ENCODE results near the gene RPAIN. TPM values are rescaled to one million over a fixed set of nuclear protein-coding genes. Genes with fewer than 3 reads are reported as not detected.

Gene RPAIN
- total RNA-seq, 1 experiment from 2014 or later = 56.3 TPM

GRCh38 chr17:5378566-5379207, 41.3 kb upstream of the RPAIN start:
- no peak overlapping the region for H3K27ac ChIP-seq

GRCh38 chr17:5379351-5380107, 40.5 kb upstream of the RPAIN start:
- Histone ChIP-seq H3K27ac (peak overlapping the region; percentile 38; the same call in 1 of the 2 replicates), H3K4me2 (no peak overlapping the region), H3K4me3 (no peak overlapping the region), H3K79me2 (ENCODE audit: low read depth) (no peaks in the 10 kb centered on the region), H3K36me3 (ENCODE audit: low read depth) (peaks cover 36% of the 10 kb centered on the region), H4K20me1 (ENCODE audit: insufficient read depth) (peaks cover 10% of the 10 kb centered on the region), H2AFZ (no peak overlapping the region), H3K4me1 (replicated peaks; ENCODE audit: insufficient read depth) (peaks cover 4% of the 10 kb centered on the region; the same call in 1 of the 2 replicates), H3F3A (ENCODE audit: insufficient read depth, low read depth) (peaks cover 48% of the 10 kb centered on the region), H3K27me3 (ENCODE audit: insufficient read depth, low read depth) (no peaks in the 10 kb centered on the region), H3K9me3 (ENCODE audit: insufficient read depth, low read depth) (no peaks in the 10 kb centered on the region), H3K9me2 (ENCODE audit: insufficient read depth) (no peaks in the 10 kb centered on the region)
- POLR2A ChIA-PET (ENCODE audit: unreplicated experiment) = interaction anchor here (0.6 kb wide), 1 partner anchor 9 kb away, joined by 3 read pairs; no protein-coding TSS in a partner anchor
- intact Hi-C loops (cut with micrococcal nuclease; ENCODE audit: unreplicated experiment) = loop anchor here (5.0 kb wide), 1 partner anchor 132 kb away; no protein-coding TSS in a partner anchor
- CTCF ChIA-PET = interaction anchor here (0.8 kb wide), 1 partner anchor 1474 kb away, joined by 3 read pairs; no protein-coding TSS in a partner anchor
- DNase-seq = no peak
- TF ChIP-seq CTCF (conservative IDR thresholded peaks at IDR 0.05) (no peak), EZH2 (IDR thresholded peaks at IDR 0.05; ENCODE audit: low read depth) (no peak)
- no TSS peak for BruUV-seq (replicated peaks)

More at GRCh38 chr17:5378566-5379207, 41.3 kb upstream of the RPAIN start:
- intact Hi-C loops (cut with micrococcal nuclease; ENCODE audit: unreplicated experiment) = no loop called here
- BruUV-seq (replicated peaks) = no TSS peak
- DNase-seq = no peak
- ChIA-PET POLR2A (ENCODE audit: unreplicated experiment) (no interaction called here), CTCF (no interaction called here)
- peaks cover 4% of the 10 kb centered on the region; the same call in 1 of the 2 replicates for H3K4me1 ChIP-seq (replicated peaks; ENCODE audit: insufficient read depth)
- no peak for TF ChIP-seq CTCF (conservative IDR thresholded peaks at IDR 0.05)
- TF ChIP-seq EZH2 (IDR thresholded peaks at IDR 0.05; ENCODE audit: low read depth) = no peak
- H3F3A ChIP-seq (ENCODE audit: insufficient read depth, low read depth) = peaks cover 48% of the 10 kb centered on the region
- peaks cover 5% of the 10 kb centered on the region; the same call in 1 of the 2 replicates for H4K20me1 ChIP-seq (ENCODE audit: insufficient read depth)
- no peak overlapping the region for H3K4me3 ChIP-seq
- H3K9me3 ChIP-seq (ENCODE audit: insufficient read depth, low read depth) = no peaks in the 10 kb centered on the region
- H2AFZ ChIP-seq = no peak overlapping the region
- H3K27me3 ChIP-seq (ENCODE audit: insufficient read depth, low read depth) = no peaks in the 10 kb centered on the region
- peaks cover 28% of the 10 kb centered on the region for H3K36me3 ChIP-seq (ENCODE audit: low read depth)
- no peaks in the 10 kb centered on the region for H3K79me2 ChIP-seq (ENCODE audit: low read depth)
- no peaks in the 10 kb centered on the region for H3K9me2 ChIP-seq (ENCODE audit: insufficient read depth)
- no peak overlapping the region for H3K4me2 ChIP-seq

GRCh38 chr17:5380491-5381135, 39.4 kb upstream of the RPAIN start:
- H2AFZ ChIP-seq = no peak overlapping the region
- no peaks in the 10 kb centered on the region for H3K9me3 ChIP-seq (ENCODE audit: insufficient read depth, low read depth)
- H3K4me3 ChIP-seq = no peak overlapping the region
- no peak for DNase-seq
- peaks cover 10% of the 10 kb centered on the region for H4K20me1 ChIP-seq (ENCODE audit: insufficient read depth)
- H3F3A ChIP-seq (ENCODE audit: insufficient read depth, low read depth) = peaks cover 41% of the 10 kb centered on the region
- no peaks in the 10 kb centered on the region for H3K9me2 ChIP-seq (ENCODE audit: insufficient read depth)
- TF ChIP-seq CTCF (conservative IDR thresholded peaks at IDR 0.05) (no peak), EZH2 (IDR thresholded peaks at IDR 0.05; ENCODE audit: low read depth) (no peak)
- peaks cover 4% of the 10 kb centered on the region; the same call in 1 of the 2 replicates for H3K4me1 ChIP-seq (replicated peaks; ENCODE audit: insufficient read depth)
- H3K4me2 ChIP-seq = no peak overlapping the region
- no peaks in the 10 kb centered on the region for H3K27me3 ChIP-seq (ENCODE audit: insufficient read depth, low read depth)
- no TSS peak for BruUV-seq (replicated peaks)
- POLR2A ChIA-PET (ENCODE audit: unreplicated experiment) = no interaction called here
- peaks cover 37% of the 10 kb centered on the region for H3K36me3 ChIP-seq (ENCODE audit: low read depth)
- CTCF ChIA-PET = interaction anchor here (0.6 to 0.8 kb wide), 2 partner anchors 129 to 1473 kb away, joined by 3 to 6 read pairs; no protein-coding TSS in a partner anchor
- H3K27ac ChIP-seq = peak overlapping the region; percentile 38; the same call in 1 of the 2 replicates
- intact Hi-C loops (cut with micrococcal nuclease; ENCODE audit: unreplicated experiment) = loop anchor here (5.0 kb wide), 1 partner anchor 133 kb away; no protein-coding TSS in a partner anchor
- no peaks in the 10 kb centered on the region for H3K79me2 ChIP-seq (ENCODE audit: low read depth)
